Activated CD4-positive, alpha-beta T cell treated with anti-CD3 and anti-CD28 coated beads, Interleukin-2, Interleukin-6, amounts not matched to agents 100 ng/mL and 50 ng/mL, durations not matched to agents 16 hours and 8 hours (primary cell): Measurements from ENCODE around the gene HMCN2.
"Not testable (repeated sequence)": the region's sequence is repeated elsewhere in the genome, so short reads cannot be mapped to it uniquely, and the experiment has no call there.

ENCODE experiments used
- DNase-seq: peaks from one replicate; pipeline ENCODE4 v3.0.0-alpha.2; 2020

HMCN2 gene

GRCh38 chr9:130266236-130267098, 907 bp downstream of the HMCN2 start:
- DNase-seq = no peak

DNA sequence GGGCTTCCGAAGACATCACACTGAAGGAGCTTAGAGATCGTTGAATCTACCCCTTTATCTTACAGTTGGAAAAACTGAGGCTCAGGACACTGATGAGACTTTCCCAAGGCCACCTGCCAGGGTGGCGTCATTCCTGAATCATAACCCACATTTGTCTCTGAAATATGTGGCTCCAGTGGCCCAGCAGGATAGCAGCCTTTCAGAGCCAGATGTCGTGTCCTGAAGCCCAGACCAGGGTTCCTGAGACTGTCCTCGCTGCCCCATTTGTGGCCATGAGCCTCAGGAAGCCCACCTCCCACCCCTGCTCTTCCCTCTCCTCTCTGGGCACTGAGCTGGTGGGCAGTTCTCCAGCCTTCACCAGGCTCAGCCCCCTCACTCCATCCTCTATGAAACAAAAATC, 2.4 kb downstream of the HMCN2 start:
- no peak for DNase-seq

- DNase-seq = no peak
These were observed 3.1 kb downstream of the HMCN2 start for GRCh38 chr9:130268521-130269211.

- no peak for DNase-seq
These were observed 5.9 kb downstream of the HMCN2 start for GRCh38 chr9:130271473-130271872.

DNA sequence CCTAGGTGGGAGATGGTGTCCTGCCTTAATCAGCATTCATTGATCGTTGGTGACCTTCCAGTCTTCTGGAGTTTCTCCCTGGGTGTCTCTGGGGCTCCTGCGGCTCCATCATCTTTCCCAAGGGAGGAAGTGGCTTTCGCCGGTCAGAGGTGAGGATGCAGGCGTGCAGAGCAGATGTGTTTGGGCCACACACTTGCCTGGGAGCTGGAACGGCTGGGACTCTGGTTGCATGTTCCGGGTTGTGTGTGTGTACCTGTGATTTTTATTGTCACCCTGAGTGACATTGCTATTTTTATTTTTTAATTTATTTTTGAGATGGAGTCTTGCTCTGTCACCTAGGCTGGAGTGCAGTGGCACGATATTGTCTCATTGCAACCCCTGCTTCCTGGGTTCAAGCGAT, 9.6 kb downstream of the HMCN2 start:
- no peak for DNase-seq

GRCh38 chr9:130276121-130276520, 10.6 kb downstream of the HMCN2 start:
- DNase-seq = no peak

GRCh38 chr9:130276955-130277354, 11.4 kb downstream of the HMCN2 start:
- no peak for DNase-seq

- DNase-seq = not testable (repeated sequence)
These were observed 12.0 kb downstream of the HMCN2 start for GRCh38 chr9:130277525-130277924.

DNA sequence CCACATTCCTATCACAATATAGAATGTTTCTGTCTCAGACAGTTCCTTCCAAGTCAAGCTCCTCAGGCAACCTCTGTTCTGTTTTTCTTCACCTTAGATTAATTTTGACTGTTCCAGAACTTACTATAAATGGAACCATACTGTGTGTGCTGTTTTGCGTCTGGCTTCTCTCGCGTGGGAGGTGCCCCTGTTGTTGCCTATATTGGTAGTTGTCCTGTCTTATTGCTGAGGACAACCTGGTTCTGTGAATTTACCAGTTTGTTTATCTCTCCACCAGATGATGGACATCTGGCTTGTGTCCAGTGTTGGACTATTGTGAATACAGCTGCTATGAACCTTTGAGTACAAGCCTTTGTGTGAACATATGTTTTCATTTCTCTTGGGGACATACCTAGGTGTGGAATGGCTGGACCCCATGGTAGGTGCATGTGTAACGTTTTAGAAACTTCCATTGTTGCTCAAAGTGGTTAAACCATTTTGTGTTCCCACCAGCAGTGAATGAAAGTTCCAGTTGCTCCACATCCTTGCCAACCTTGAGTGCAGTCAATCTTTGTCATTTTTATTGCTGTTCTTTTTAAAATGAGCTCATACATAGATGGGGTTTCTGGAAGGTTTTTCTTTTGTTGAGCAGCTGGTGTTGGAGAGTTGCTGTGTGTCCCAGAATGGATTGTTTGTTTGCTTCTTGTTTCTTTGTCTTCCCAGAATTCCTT, 18.1 kb downstream of the HMCN2 start:
- DNase-seq = no peak

- DNase-seq = no peak
These were observed 18.7 kb downstream of the HMCN2 start for GRCh38 chr9:130284249-130284625.

GRCh38 chr9:130284690-130285089, 19.1 kb downstream of the HMCN2 start:
- no peak for DNase-seq

GRCh38 chr9:130285271-130285670, 19.7 kb downstream of the HMCN2 start:
- DNase-seq = no peak

DNA sequence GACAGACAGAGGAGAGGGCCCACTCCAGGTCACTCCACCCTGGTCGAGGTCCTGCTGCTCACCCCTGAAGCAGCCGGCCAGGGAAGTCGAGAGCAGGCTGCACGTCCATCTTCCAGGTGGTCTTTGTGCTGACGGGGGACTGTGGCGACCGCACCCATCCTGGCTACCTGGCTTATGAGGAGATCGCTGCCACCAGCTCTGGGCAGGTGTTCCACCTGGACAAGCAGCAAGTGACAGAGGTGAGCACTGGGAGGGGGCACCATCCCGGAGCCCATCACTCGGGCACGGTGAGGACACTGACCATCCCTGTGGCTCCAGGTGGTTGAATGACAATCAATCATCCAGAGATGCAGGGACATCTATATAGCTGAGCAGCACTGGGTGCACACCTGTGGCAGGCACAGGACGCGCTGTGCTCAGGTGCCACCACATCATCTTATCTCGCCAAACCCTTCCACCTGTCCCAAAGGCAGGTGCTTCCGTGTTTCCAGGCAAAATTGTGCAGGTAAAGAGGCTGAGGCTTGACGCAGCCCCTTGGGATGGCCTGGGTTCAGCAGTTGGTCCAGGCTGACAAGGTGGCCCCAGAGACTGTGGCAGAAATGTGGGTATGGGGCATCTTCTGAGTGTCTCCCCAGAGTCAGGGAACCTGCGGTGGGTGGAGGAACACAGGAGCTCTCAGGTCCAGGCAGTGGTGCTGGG, 20.7 kb downstream of the HMCN2 start:
- DNase-seq = no peak

DNA sequence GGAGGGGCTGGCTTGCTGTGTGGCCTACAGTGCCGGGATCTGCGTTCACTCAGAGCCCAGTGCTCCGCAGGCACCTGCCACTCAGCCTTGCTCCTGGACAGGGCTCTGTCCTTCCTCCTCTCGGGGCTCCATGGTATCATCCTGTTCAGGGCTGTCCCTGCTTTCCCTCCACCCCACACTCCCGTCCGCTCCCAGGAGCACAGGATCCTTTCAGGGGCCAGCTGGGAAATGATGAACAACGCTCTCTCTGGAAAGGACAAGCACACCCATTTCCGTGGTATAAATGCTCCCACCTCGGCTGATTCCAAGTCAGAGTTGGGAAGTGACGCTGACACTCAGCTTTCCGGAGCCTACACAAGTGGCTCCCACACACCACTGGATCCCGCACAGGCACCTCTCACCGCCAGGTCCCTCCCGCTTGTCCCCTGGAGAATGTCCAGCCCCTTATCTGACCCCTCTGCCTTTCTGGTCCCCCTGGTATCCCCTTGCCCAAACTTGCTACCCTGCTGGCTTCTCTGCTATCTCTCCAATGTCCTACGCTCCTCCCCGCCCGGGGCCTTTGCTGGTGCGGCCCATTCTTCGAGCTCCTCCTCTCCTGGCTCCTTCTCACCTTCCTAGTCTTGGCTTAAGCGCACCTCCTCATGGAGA, 21.3 kb downstream of the HMCN2 start:
- no peak for DNase-seq

DNA sequence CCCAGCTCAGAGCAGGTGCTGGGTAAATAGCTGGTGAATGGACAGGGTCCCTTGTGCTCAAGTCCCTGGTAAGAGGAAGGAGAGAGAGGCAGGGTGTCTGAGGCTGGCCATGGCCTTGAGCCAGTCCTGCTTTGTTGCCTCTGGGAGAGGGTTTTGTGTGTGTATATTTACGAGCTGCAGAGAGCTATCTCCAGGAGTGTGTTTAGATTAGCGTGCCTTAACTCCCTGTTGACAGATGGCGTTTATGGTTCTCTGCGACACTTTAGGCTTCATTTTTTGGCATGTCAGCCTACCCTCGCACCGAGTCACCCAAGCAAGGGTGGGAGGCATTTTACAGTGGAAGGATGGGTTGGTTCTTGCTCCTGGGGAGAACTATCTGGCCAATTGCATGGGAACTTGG, 22.2 kb downstream of the HMCN2 start:
- no peak for DNase-seq

DNA sequence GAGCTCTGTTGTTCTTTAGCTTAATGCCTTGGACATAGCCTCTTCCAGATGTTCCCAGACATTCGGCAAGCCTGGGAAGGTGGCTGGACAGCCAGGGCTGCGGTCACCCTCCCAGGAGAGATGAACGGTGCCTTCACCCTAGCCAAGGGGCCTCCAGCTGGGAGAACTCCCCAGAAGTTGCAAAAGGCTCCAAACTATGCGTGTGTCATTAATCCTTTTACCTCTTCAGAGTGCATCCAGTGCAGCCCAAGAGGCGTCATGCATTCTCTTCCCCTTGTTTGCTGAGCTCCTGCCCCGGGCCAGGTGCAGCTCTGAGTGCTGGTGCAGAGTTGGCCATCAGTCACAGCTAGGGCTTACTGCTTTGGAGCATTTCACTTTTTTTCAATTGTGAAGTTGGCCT, 22.8 kb downstream of the HMCN2 start:
- DNase-seq = no peak

GRCh38 chr9:130288926-130289690, 23.5 kb downstream of the HMCN2 start:
- DNase-seq = no peak

GRCh38 chr9:130289711-130290241, 24.2 kb downstream of the HMCN2 start:
- no peak for DNase-seq

DNA sequence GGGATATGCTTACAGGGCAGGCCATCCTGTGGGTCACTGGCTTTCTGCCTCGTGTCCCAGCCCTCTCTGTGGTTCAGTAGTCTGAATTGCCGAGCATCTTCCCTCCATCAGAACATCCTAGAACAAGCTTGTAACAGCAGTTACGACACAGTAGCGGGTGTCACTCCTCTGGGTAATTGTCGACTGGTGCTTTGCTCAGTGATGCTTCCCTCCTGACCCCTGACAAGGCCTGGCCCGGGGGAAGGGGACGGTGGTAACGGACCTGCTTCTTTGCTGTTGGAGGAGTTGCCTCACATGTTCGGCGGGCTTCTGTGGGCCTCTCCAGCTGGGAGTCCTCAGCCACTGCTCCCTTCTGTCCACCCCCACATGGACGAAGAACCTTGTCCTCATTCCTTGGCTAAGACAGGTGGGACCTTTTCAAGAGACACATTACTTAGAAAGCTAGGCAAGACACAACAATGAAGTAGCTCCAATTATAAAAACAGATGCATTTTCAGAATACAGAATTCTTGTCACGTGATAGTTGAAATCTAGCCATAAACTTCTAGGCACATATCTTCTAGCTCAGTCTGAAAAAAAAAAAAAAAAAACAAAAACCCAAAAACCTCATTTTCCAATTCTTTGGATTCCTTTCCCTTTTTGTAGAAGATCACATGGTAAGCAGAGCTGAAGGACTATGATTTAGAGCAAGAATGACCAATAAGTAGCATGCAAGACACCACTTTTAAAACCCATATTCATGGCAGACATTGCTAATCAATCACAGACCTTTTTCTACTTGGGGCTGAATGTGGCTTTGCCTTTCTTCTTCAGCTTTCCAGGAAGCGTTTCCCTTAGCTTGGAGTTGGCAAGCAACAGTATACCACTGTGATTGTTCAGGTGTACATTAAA, 25.0 kb downstream of the HMCN2 start:
- DNase-seq = no peak

DNA sequence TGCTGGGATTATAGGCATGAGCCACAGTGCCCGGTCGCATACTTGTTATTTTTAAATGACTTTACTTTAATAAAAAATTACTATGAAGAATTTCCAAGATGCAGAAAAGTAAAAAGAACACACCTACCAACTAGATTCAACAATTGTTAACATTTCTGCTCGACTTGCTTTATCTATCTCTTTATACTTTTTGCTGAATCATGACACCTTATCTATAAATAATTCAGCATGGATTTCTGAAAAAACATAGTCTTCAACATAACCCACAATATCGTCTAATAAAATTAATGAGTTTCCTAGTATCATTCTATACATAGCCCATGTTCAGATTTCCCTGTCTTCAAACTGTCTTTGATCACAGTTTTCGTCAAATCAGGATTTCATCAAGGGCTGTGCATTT, 25.9 kb downstream of the HMCN2 start:
- no peak for DNase-seq

GRCh38 chr9:130292106-130292505, 26.5 kb downstream of the HMCN2 start:
- DNase-seq = no peak
